Hepatocyte (in vitro differentiated cells): ENCODE data around the gene ZNF385D.

Experiments
- EZH2 ChIP-seq: fragments of 200-600 bp; sonication (generic); IDR thresholded peaks from 2 replicates; pipeline ENCODE4 v1.6.1; 2016; ENCODE audit warnings: antibody characterized with exemption, mild to moderate bottlenecking, borderline replicate concordance
- EZH2phosphoT487 ChIP-seq: fragments of 200-600 bp; sonication (generic); IDR thresholded peaks from one replicate; pipeline ENCODE4 v1.6.1; 2018; ENCODE audit warnings: antibody characterized with exemption, mild to moderate bottlenecking, low read depth, moderate library complexity; ENCODE audit not compliant: unreplicated experiment, severe bottlenecking
- TF ChIP-seq, protein P1 (sequence below): fragments of 200-600 bp; sonication (generic); IDR thresholded peaks from 2 replicates; pipeline ENCODE4 v1.5.1; 2016; ENCODE audit warnings: antibody characterized with exemption, mild to moderate bottlenecking; ENCODE audit not compliant: poor library complexity

DNA sequence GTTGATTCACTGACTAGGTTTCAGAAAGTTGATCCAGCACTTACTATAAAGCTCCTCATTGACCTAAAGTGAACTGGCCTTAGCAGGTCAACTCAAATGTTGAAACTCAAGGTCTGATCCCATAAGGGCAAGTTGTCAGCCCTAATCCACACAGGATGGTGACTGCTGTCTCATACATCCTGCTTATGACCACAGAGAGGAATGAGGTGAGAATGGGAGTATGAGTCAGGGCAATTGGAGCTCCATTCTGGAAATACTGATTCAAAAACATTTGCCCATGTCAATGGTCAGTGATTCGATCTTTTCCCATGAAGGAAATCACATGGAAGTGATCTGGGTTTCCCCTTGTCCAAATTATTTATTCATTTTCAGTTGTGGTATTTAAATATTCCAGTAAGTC lies 78.7 kb downstream of the ZNF385D start:
- TF ChIP-seq EZH2 = no peak
- TF ChIP-seq, protein P1, sequence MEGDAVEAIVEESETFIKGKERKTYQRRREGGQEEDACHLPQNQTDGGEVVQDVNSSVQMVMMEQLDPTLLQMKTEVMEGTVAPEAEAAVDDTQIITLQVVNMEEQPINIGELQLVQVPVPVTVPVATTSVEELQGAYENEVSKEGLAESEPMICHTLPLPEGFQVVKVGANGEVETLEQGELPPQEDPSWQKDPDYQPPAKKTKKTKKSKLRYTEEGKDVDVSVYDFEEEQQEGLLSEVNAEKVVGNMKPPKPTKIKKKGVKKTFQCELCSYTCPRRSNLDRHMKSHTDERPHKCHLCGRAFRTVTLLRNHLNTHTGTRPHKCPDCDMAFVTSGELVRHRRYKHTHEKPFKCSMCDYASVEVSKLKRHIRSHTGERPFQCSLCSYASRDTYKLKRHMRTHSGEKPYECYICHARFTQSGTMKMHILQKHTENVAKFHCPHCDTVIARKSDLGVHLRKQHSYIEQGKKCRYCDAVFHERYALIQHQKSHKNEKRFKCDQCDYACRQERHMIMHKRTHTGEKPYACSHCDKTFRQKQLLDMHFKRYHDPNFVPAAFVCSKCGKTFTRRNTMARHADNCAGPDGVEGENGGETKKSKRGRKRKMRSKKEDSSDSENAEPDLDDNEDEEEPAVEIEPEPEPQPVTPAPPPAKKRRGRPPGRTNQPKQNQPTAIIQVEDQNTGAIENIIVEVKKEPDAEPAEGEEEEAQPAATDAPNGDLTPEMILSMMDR = no peak
- no peak for TF ChIP-seq EZH2phosphoT487
